Large intestine (tissue), 3 donors: ENCODE measurements around the gene INHBB. TPM values are rescaled to one million over a fixed set of nuclear protein-coding genes. Genes with fewer than 3 reads are reported as not detected.

Experiments
- DNase-seq, 2 donors: peaks; one replicate each; pipeline versions ENCODE4 v3.0.0 to v3.0.0-alpha.2; 2013
- H3K27ac ChIP-seq: one replicate; pipeline ENCODE4 v1.5.1; 2013; ENCODE audit warnings: low read length
- H3K27me3 ChIP-seq: 2 replicates; pipeline ENCODE4 v1.6.1; 2013; ENCODE audit warnings: low read length; ENCODE audit not compliant: control insufficient read depth, insufficient read depth
- H3K36me3 ChIP-seq: 2 replicates; pipeline ENCODE4 v1.6.1; 2013; ENCODE audit warnings: low read length; ENCODE audit not compliant: control insufficient read depth, insufficient read depth
- H3K4me1 ChIP-seq: one replicate; pipeline ENCODE4 v1.6.1; 2013; ENCODE audit warnings: low read length; ENCODE audit not compliant: control insufficient read depth, insufficient read depth
- H3K4me3 ChIP-seq: one replicate; pipeline ENCODE4 v1.5.1; 2013; ENCODE audit warnings: low read length
- H3K9me3 ChIP-seq: one replicate; pipeline ENCODE4 v1.6.1; 2013; ENCODE audit warnings: mild to moderate bottlenecking, low read depth, low read length, moderate library complexity; ENCODE audit not compliant: control insufficient read depth
- WGBS: methylation state at CpG from one replicate; pipeline ENCODE4 v1.1.5; 2013; ENCODE audit warnings: low lambda C conversion rate; ENCODE audit not compliant: insufficient coverage; 5-methylcytosine and 5-hydroxymethylcytosine counted together
- polyA plus RNA-seq: library from polyadenylated mRNA; unstranded; fragments of 120-200 nt; gene quantifications from one replicate; pipeline ENCODE4 v1.2.1, GENCODE V29; 2013

The INHBB gene
- polyA plus RNA-seq, 1 donor, result 0.19 TPM

- Histone ChIP-seq H3K27me3 (peaks cover 79% of the 10 kb centered on the region), H3K4me1 (peaks cover 12% of the 10 kb centered on the region), H3K36me3 (no peaks in the 10 kb centered on the region), H3K4me3 (no peak overlapping the region), H3K9me3 (peaks cover 2% of the 10 kb centered on the region), H3K27ac (no peak overlapping the region)
- WGBS, result no CpG with 5 or more reads among the region's 7 CpGs
- no peak for DNase-seq
Measured at GRCh38 chr2:120348134-120348736, 2.3 kb downstream of the INHBB start.

- Histone ChIP-seq H3K27me3 (peaks cover 73% of the 10 kb centered on the region), H3K27ac (no peak overlapping the region), H3K9me3 (peaks cover 2% of the 10 kb centered on the region), H3K4me3 (no peak overlapping the region), H3K4me1 (peaks cover 8% of the 10 kb centered on the region), H3K36me3 (no peaks in the 10 kb centered on the region)
- DNase-seq, result no peak
- WGBS, result no CpG with 5 or more reads among the region's 27 CpGs
Measured at GRCh38 chr2:120348737-120349439, 3.0 kb downstream of the INHBB start.

GRCh38 chr2:120349440-120349921, 3.5 kb downstream of the INHBB start:
- H3K27ac ChIP-seq, result no peak overlapping the region
- no peak overlapping the region for H3K4me3 ChIP-seq
- H3K4me1 ChIP-seq, result peaks cover 4% of the 10 kb centered on the region
- DNase-seq, result no peak
- H3K27me3 ChIP-seq, result peaks cover 75% of the 10 kb centered on the region
- no CpG with 5 or more reads among the region's 31 CpGs for WGBS
- H3K9me3 ChIP-seq, result peaks cover 2% of the 10 kb centered on the region
- H3K36me3 ChIP-seq, result no peaks in the 10 kb centered on the region

GRCh38 chr2:120350080-120350479, 4.1 kb downstream of the INHBB start:
- Histone ChIP-seq H3K27me3 (peaks cover 73% of the 10 kb centered on the region), H3K4me1 (peaks cover 4% of the 10 kb centered on the region), H3K9me3 (peaks cover 2% of the 10 kb centered on the region), H3K4me3 (no peak overlapping the region), H3K27ac (no peak overlapping the region), H3K36me3 (no peaks in the 10 kb centered on the region)
- no CpG with 5 or more reads among the region's 17 CpGs for WGBS
- DNase-seq, result no peak

GRCh38 chr2:120350801-120351320, 4.9 kb downstream of the INHBB start:
- Histone ChIP-seq H3K4me3 (no peak overlapping the region), H3K27ac (no peak overlapping the region), H3K27me3 (peaks cover 72% of the 10 kb centered on the region), H3K36me3 (no peaks in the 10 kb centered on the region), H3K4me1 (peaks cover 4% of the 10 kb centered on the region), H3K9me3 (peaks cover 2% of the 10 kb centered on the region)
- 90% methylated on average over 2 of the region's 23 CpGs for WGBS
- no peak for DNase-seq

- Histone ChIP-seq H3K27me3 (peaks cover 73% of the 10 kb centered on the region), H3K9me3 (peaks cover 2% of the 10 kb centered on the region), H3K36me3 (no peaks in the 10 kb centered on the region), H3K4me1 (no peaks in the 10 kb centered on the region), H3K27ac (no peak overlapping the region), H3K4me3 (no peak overlapping the region)
- DNase-seq, result no peak
- WGBS, result no CpG with 5 or more reads among the region's 15 CpGs
Measured at GRCh38 chr2:120352696-120353590, 7.0 kb downstream of the INHBB start.

- H3K36me3 ChIP-seq, result no peaks in the 10 kb centered on the region
- no peaks in the 10 kb centered on the region for H3K4me1 ChIP-seq
- DNase-seq, result no peak
- no peak overlapping the region for H3K27ac ChIP-seq
- H3K9me3 ChIP-seq, result peaks cover 2% of the 10 kb centered on the region
- no CpG with 5 or more reads among the region's 5 CpGs for WGBS
- H3K27me3 ChIP-seq, result peaks cover 71% of the 10 kb centered on the region
- H3K4me3 ChIP-seq, result no peak overlapping the region
Measured at GRCh38 chr2:120353591-120353898, 7.6 kb downstream of the INHBB start.

GRCh38 chr2:120353931-120354330, 8.0 kb downstream of the INHBB start:
- WGBS, result no CpG with 5 or more reads among the region's 10 CpGs
- no peak overlapping the region for H3K27ac ChIP-seq
- H3K9me3 ChIP-seq, result peaks cover 2% of the 10 kb centered on the region
- no peak for DNase-seq
- H3K27me3 ChIP-seq, result peaks cover 71% of the 10 kb centered on the region
- no peaks in the 10 kb centered on the region for H3K4me1 ChIP-seq
- no peak overlapping the region for H3K4me3 ChIP-seq
- no peaks in the 10 kb centered on the region for H3K36me3 ChIP-seq

- H3K4me3 ChIP-seq, result no peak overlapping the region
- no peaks in the 10 kb centered on the region for H3K36me3 ChIP-seq
- WGBS, result no CpG with 5 or more reads among the region's 15 CpGs
- no peaks in the 10 kb centered on the region for H3K4me1 ChIP-seq
- H3K27ac ChIP-seq, result no peak overlapping the region
- DNase-seq, result no peak
- H3K9me3 ChIP-seq, result no peaks in the 10 kb centered on the region
- H3K27me3 ChIP-seq, result peaks cover 66% of the 10 kb centered on the region
Measured at GRCh38 chr2:120354467-120354866, 8.5 kb downstream of the INHBB start.
